Ovary (tissue), 9 donors: Measurements from ENCODE around the gene PLEK. TPM values are rescaled to one million over a fixed set of nuclear protein-coding genes. Genes with fewer than 3 reads are reported as not detected.

Source experiments
- DNase-seq, 5 donors: peaks; one replicate each; pipeline ENCODE4 v3.0.0-alpha.2; 2019 to 2020
- H3K27ac ChIP-seq, 2 donors: fragments of 200-600 bp; one replicate each; pipeline versions ENCODE4 v1.5.1 to v1.8.0; 2019 to 2022
- H3K27me3 ChIP-seq: fragments of 200-600 bp; one replicate; pipeline ENCODE4 v1.8.0; 2022
- H3K36me3 ChIP-seq: fragments of 200-600 bp; sonication (generic); one replicate; pipeline ENCODE4 v1.5.1; 2019
- H3K4me1 ChIP-seq: one replicate; pipeline ENCODE4 v1.8.1; 2013; ENCODE audit warnings: mild to moderate bottlenecking, moderate library complexity; ENCODE audit not compliant: insufficient read depth
- H3K4me3 ChIP-seq: fragments of 200-600 bp; sonication (generic); one replicate; pipeline ENCODE4 v1.5.1; 2017
- H3K9me3 ChIP-seq, 2 donors: fragments of 200-600 bp in 1 of 2; sonication (generic) in 1 of 2; one replicate each; pipeline versions ENCODE4 v1.5.1 to v1.8.1; 2013 to 2019; ENCODE audit warnings: mild to moderate bottlenecking in 1 of 2, moderate library complexity in 1 of 2
- CTCF ChIP-seq, 3 donors: fragments of 450-650 bp in 2 of 3; fragments of 200-600 bp in 1 of 3; IDR thresholded peaks; one replicate each; pipeline versions ENCODE4 v1.5.1 to v1.8.0; 2016 to 2022; ENCODE audit warnings: antibody characterized with exemption in 3 of 3, mild to moderate bottlenecking in 1 of 3
- EP300 ChIP-seq: sonication (generic); formaldehyde crosslinking; IDR thresholded peaks from one replicate; pipeline ENCODE4 v1.6.1; 2017; ENCODE audit warnings: antibody characterized with exemption
- POLR2A ChIP-seq: fragments of 450-650 bp; IDR thresholded peaks from one replicate; pipeline ENCODE4 v1.6.1; 2017; ENCODE audit warnings: antibody characterized with exemption, mild to moderate bottlenecking, moderate library complexity
- WGBS, 3 donors: extraction: QIAGEN DNeasy Blood & Tissue Kit in 1 of 3; methylation state at CpG; one replicate each; pipeline versions ENCODE4 v1.1.5 to v1.1.7; 2013 to 2017; 5-methylcytosine and 5-hydroxymethylcytosine counted together
- intact Hi-C, 4 donors: fragments of 100-400 bp; cut with DNase I; formaldehyde crosslinking; loops; one replicate each; pipeline versions ENCODE4 v1.11.0 to v1.15.1; 2022 to 2023
- polyA plus RNA-seq, 2 donors: library from polyadenylated mRNA; stranded (reverse); fragments of 200-250 nt in 1 of 2; fragments of 350-450 nt in 1 of 2; fragmentation: Illumina TruSeq in 1 of 2; extraction: RNeasy Lipid Tissue Mini Kit (QIAGEN cat#74804) in 1 of 2; gene quantifications; one replicate each; pipeline ENCODE4 v1.2.3, GENCODE V29; 2013 to 2014
- total RNA-seq, 7 donors: library from RNA; depleted of rRNA in 2 of 7; stranded (reverse); fragments of >200 nt in 2 of 7; fragmentation: NEBNext Ultra II Directional in 3 of 7; extraction: Animal tissue kit (Norgen Biotek cat#: 25700) in 3 of 7; gene quantifications; one replicate each; pipeline versions ENCODE4 v1.1.0 to v1.2.4, GENCODE V29; 2016 to 2023
- donor health status: DM: no; HTN: no; CAD: no; lungs with moderate emphysema.
- donor health status: DM: no; HTN: no; CAD: no.
- donor health status: Bipolar disorder and iron deficiency.
- donor health status: DM: yes; HTN: yes; CAD: no.
- donor health status: DM: no; HTN: no; CAD: no.
- donor health status: DM: yes; HTN: yes; CAD: no.

The PLEK gene
- total and polyA plus RNA-seq, 9 donors, result 1.5 to 22.1 (median 2.7) TPM

DNA sequence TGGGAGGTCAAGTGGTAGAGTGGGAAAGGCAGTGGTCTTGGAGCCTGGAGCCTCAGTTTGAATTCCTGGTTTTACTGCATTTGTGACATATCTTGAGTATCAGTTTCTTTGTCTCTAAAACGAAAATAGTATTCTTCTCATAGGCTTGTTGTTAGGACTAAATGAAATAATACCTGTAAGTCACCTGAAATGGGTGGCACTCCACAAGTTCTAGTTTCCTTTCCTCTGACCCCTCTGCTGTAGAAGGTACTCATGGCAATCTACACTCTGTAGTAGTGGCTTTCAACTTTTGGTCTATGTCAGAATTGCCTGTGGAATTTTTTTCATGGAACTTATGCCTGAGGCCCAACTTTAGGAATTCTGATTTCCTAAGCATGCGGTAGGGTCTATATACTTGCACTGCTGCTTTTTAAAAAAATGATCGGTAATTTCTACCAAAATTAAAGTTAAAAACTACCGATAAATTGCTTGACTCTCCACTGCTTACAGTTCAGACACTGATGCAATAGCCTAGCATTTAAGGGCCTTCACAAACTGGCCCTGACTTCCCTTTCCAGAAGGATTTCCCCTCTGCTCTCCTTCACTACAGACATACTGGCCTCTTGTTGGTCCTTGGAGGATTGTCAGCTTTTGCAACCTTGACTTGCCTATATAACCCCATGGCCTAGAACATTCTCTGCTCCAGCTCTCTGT lies 47.2 kb downstream of the PLEK start:
- Histone ChIP-seq H3K4me3 (no peak overlapping the region), H3K27ac (no peak overlapping the region), H3K36me3 (no peaks in the 10 kb centered on the region), H3K9me3 (no peaks in the 10 kb centered on the region), H3K27me3 (no peaks in the 10 kb centered on the region), H3K4me1 (no peaks in the 10 kb centered on the region)
- intact Hi-C loops, result no loop called here
- no peak for DNase-seq
- no peak for TF ChIP-seq CTCF (IDR thresholded peaks at IDR 0.05)
- no peak for TF ChIP-seq POLR2A
- no peak for TF ChIP-seq EP300
- WGBS, 3 donors, result 68 to 72% (median 70%) methylated on average over 4 of the region's 4 CpGs

- H3K36me3 ChIP-seq, result no peaks in the 10 kb centered on the region
- H3K27me3 ChIP-seq, result no peaks in the 10 kb centered on the region
- no peaks in the 10 kb centered on the region for H3K9me3 ChIP-seq
- H3K4me3 ChIP-seq, result no peak overlapping the region
- no peak overlapping the region for H3K27ac ChIP-seq
- 97 to 98% (median 97%) methylated on average over 2 of the region's 2 CpGs for WGBS, 3 donors
- TF ChIP-seq POLR2A (no peak), CTCF (IDR thresholded peaks at IDR 0.05) (no peak), EP300 (no peak)
- DNase-seq, result no peak
- intact Hi-C loops, result no loop called here
- H3K4me1 ChIP-seq, result no peaks in the 10 kb centered on the region
Observed at GRCh38 chr2:68413466-68413865, 48.4 kb downstream of the PLEK start.

GRCh38 chr2:68414452-68414851 lies 49.4 kb downstream of the PLEK start:
- DNase-seq, result no peak
- no peaks in the 10 kb centered on the region for H3K4me1 ChIP-seq
- H3K9me3 ChIP-seq, result no peaks in the 10 kb centered on the region
- H3K27ac ChIP-seq, result no peak overlapping the region
- H3K27me3 ChIP-seq, result no peaks in the 10 kb centered on the region
- intact Hi-C loops, result no loop called here
- H3K36me3 ChIP-seq, result no peaks in the 10 kb centered on the region
- H3K4me3 ChIP-seq, result no peak overlapping the region
- no peak for TF ChIP-seq EP300
- TF ChIP-seq CTCF (IDR thresholded peaks at IDR 0.05), result no peak
- TF ChIP-seq POLR2A, result no peak

DNA sequence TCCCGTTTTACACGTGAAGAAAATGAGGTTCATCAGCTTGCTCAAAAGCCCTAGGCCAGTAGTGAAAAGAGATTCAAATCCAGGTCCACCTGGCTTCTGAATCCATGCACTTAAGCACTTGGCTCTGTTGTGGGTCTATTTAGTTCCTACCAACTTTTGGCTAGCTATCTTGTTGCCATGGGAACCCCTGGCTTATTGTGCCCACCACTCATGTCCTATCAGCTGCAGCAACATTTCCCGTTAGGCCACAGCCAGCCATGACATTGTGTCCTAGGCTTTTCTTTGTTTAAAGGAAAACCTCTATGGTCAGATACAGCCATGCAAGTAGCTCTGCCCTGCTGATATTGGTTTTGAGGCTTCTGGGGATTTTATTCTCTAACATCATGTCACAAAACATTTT lies 49.8 kb downstream of the PLEK start:
- no peaks in the 10 kb centered on the region for H3K36me3 ChIP-seq
- intact Hi-C loops, result no loop called here
- 67 to 85% (median 76%) methylated on average over 3 of the region's 3 CpGs for WGBS, 3 donors
- H3K27ac ChIP-seq, result no peak overlapping the region
- no peaks in the 10 kb centered on the region for H3K4me1 ChIP-seq
- DNase-seq, result no peak
- no peaks in the 10 kb centered on the region for H3K9me3 ChIP-seq
- H3K27me3 ChIP-seq, result no peaks in the 10 kb centered on the region
- H3K4me3 ChIP-seq, result no peak overlapping the region
- TF ChIP-seq EP300, result no peak
- TF ChIP-seq CTCF (IDR thresholded peaks at IDR 0.05), result no peak
- no peak for TF ChIP-seq POLR2A
